ENCODE measurements around the gene KRT82.

The KRT82 gene

DNA sequence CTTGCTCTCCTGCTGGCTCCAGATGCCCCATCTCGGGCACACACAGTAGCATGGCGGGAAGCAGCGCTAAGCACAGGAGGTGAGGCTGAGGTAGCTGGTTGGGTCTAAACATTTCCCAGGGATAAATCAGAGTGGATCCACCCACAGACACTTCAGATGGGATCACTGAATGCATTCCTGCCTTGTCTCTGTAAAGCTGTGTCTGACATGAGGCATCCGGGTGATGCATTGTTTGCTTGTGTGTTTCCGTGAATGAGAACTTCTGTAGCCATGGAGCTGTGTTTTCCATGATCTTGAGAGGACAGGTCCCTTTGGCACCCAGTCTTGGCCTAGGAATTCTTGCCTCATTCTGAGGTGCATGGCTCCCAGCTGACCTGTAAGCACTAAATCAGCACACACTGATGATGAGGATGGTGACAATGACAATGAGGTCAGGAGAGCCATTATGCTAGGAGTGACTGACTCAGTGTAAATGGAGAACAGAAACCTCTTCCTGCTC, 34.7 kb upstream of the KRT82 start:
- DNase-seq (ENCODE audit: low read depth in 1 of 2, low spot score in 1 of 2): no peak
- no peak for TF ChIP-seq JUND (IDR thresholded peaks at IDR 0.05; ENCODE audit: low read depth)
- in situ Hi-C loops (cut with HindIII; ENCODE audit: low pct_unique_long_range_greater_than_20kb, low sequenced_read_pairs): no loop called here

- TF ChIP-seq JUND (IDR thresholded peaks at IDR 0.05; ENCODE audit: low read depth): no peak
- DNase-seq (ENCODE audit: low read depth in 1 of 2, low spot score in 1 of 2): no peak
- in situ Hi-C loops (cut with HindIII; ENCODE audit: low pct_unique_long_range_greater_than_20kb, low sequenced_read_pairs): no loop called here
Observed at GRCh38 chr12:52439845-52440244, 33.7 kb upstream of the KRT82 start.

DNA sequence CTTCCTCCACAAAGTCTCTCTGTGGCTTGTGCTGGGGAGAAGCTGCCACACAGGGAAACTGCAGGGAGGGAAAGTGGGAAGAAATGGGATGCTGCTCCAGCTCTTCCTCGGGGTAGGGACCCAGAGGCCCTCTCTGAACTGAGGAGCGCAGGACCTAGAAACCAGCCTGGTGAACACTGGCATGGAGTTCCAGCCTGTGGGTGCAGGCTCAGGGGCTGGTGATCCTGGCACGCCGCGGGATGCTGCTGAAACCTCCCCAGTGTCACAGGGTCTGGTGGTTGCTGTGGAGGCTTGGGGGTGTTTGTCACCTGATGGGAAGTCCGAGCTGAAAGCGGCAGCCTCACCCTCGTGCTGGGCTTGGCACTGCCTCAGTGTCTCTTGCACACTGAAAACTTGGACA, 33.3 kb upstream of the KRT82 start:
- in situ Hi-C loops (cut with HindIII; ENCODE audit: low pct_unique_long_range_greater_than_20kb, low sequenced_read_pairs): no loop called here
- DNase-seq (ENCODE audit: low read depth in 1 of 2, low spot score in 1 of 2): no peak

GRCh38 chr12:52438305-52439301, 32.5 kb upstream of the KRT82 start:
- no peak for TF ChIP-seq JUND (IDR thresholded peaks at IDR 0.05; ENCODE audit: low read depth)
- in situ Hi-C loops (cut with HindIII; ENCODE audit: low pct_unique_long_range_greater_than_20kb, low sequenced_read_pairs): no loop called here
- no peak for DNase-seq (ENCODE audit: low read depth in 1 of 2, low spot score in 1 of 2)

More for the DNA sequence above, 33.3 kb upstream of the KRT82 start:
- TF ChIP-seq JUND (IDR thresholded peaks at IDR 0.05; ENCODE audit: low read depth): no peak

DNA sequence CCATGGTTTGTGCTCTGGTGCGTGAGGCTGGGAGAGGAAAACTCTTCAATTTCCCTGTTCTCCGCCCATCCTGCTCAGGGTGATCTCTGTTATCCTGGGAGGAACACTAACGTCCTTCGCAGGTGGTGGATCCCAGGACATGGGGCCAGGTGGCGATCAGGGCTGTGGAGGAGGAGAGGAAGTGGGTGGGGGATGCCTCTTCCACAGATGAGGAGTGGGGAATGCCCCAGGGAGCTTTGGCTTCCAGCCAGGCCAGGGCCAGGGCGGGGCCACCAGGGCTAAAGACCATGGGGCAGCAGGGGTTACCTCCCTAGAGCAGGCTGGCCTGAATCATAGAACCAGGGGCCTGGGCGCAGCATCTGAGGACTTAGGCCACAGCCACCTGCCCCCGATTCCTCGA, 31.4 kb upstream of the KRT82 start:
- no peak for DNase-seq (ENCODE audit: low read depth in 1 of 2, low spot score in 1 of 2)
- TF ChIP-seq JUND (IDR thresholded peaks at IDR 0.05; ENCODE audit: low read depth): no peak
- in situ Hi-C loops (cut with HindIII; ENCODE audit: low pct_unique_long_range_greater_than_20kb, low sequenced_read_pairs): no loop called here

GRCh38 chr12:52436828-52437474, 30.8 kb upstream of the KRT82 start:
- TF ChIP-seq JUND (IDR thresholded peaks at IDR 0.05; ENCODE audit: low read depth): no peak
- in situ Hi-C loops (cut with HindIII; ENCODE audit: low pct_unique_long_range_greater_than_20kb, low sequenced_read_pairs): no loop called here
- DNase-seq (ENCODE audit: low read depth in 1 of 2, low spot score in 1 of 2): no peak

- in situ Hi-C loops (cut with HindIII; ENCODE audit: low pct_unique_long_range_greater_than_20kb, low sequenced_read_pairs): no loop called here
- TF ChIP-seq JUND (IDR thresholded peaks at IDR 0.05; ENCODE audit: low read depth): no peak
- DNase-seq (ENCODE audit: low read depth in 1 of 2, low spot score in 1 of 2): no peak
Observed at GRCh38 chr12:52436000-52436827, 30.1 kb upstream of the KRT82 start.

DNA sequence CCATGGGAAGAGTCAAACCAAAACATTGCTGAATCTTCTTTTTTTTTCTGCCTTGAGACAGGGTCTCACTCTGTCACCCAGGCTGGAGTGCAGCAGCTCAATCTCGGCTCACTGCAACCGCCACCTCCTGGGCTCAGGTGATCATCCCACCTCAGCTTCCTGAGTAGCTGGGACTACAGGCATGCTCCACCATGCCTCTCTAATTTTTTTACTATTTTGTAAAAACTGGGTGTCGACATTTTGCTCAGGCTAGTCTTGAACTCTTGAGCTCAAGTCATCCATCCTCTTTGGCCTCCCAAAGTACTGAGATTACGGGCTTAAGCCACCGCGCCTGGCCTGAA, 29.5 kb upstream of the KRT82 start:
- TF ChIP-seq JUND (IDR thresholded peaks at IDR 0.05; ENCODE audit: low read depth): no peak
- no peak for DNase-seq (ENCODE audit: low read depth in 1 of 2, low spot score in 1 of 2)
- in situ Hi-C loops (cut with HindIII; ENCODE audit: low pct_unique_long_range_greater_than_20kb, low sequenced_read_pairs): no loop called here

GRCh38 chr12:52434760-52435530, 28.8 kb upstream of the KRT82 start:
- in situ Hi-C loops (cut with HindIII; ENCODE audit: low pct_unique_long_range_greater_than_20kb, low sequenced_read_pairs): no loop called here
- DNase-seq (ENCODE audit: low read depth in 1 of 2, low spot score in 1 of 2): no peak
- TF ChIP-seq JUND (IDR thresholded peaks at IDR 0.05; ENCODE audit: low read depth): no peak

DNA sequence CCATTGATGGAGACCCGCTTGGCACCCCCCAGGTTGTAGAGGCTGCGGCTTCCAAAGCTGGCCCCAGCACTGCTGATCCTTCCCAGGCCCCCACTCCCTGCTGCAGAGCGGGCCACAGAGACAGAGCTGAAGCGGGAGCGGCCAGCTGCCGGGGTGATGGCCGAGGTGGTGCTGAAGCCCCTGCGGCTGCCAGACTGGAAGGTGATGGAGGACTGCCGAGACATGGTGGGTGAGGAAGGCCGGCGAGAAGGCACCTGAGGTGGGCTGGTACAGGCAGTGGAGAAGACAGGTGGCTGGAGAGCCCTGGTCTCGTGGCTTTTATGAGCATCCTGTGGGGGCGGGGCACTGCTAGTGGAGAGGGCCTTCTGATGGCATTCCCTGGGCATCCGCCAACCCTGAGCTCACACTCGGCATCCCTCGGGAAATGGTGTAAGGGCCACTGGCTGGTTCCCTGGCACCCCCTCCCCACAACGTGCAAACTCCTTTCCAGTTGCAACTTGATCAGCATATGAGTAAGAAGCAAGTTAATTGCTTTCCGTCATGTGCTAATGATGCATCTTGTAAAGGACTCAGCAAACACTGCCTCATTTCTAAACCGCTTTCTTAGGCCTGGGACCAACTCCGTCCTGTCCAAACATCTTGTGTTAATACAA, 28.1 kb upstream of the KRT82 start, which contains the start of gene KRT75:
TSS of gene KRT75 (minus strand) at position 291 of the 653 bp plus-strand sequence. CDS start at position 224, 67 bp downstream.
- no peak for TF ChIP-seq JUND (IDR thresholded peaks at IDR 0.05; ENCODE audit: low read depth)
- in situ Hi-C loops (cut with HindIII; ENCODE audit: low pct_unique_long_range_greater_than_20kb, low sequenced_read_pairs): no loop called here
- no peak for DNase-seq (ENCODE audit: low read depth in 1 of 2, low spot score in 1 of 2)

GRCh38 chr12:52433501-52434080, 27.5 kb upstream of the KRT82 start:
- in situ Hi-C loops (cut with HindIII; ENCODE audit: low pct_unique_long_range_greater_than_20kb, low sequenced_read_pairs): no loop called here
- no peak for DNase-seq (ENCODE audit: low read depth in 1 of 2, low spot score in 1 of 2)
- TF ChIP-seq JUND (IDR thresholded peaks at IDR 0.05; ENCODE audit: low read depth): no peak
